PFSK-1 (cell line): ENCODE results near the gene UNCX.

Experiments used
- POLR2AphosphoS5 ChIP-seq: IDR thresholded peaks from 2 replicates; pipeline ENCODE4 v1.6.1; 2012; ENCODE audit warnings: low read depth, mild to moderate bottlenecking, control low read depth, low read length, moderate library complexity
- TAF1 ChIP-seq: IDR thresholded peaks from 2 replicates; pipeline ENCODE4 v1.6.1; 2012; ENCODE audit warnings: low read length, control low read depth, borderline replicate concordance; ENCODE audit not compliant: insufficient read depth
- TF ChIP-seq, protein P1 (sequence below), 2 experiments: IDR thresholded peaks; 2 replicates each; pipeline versions ENCODE4 v1.6.1 to v1.8.0; 2011 to 2012; ENCODE audit warnings: low read depth in 2 of 2, low read length in 2 of 2, control low read depth in 1 of 2, inconsistent platforms in 1 of 2, mild to moderate bottlenecking in 1 of 2, moderate library complexity in 1 of 2; ENCODE audit not compliant: insufficient read depth in 1 of 2

DNA sequence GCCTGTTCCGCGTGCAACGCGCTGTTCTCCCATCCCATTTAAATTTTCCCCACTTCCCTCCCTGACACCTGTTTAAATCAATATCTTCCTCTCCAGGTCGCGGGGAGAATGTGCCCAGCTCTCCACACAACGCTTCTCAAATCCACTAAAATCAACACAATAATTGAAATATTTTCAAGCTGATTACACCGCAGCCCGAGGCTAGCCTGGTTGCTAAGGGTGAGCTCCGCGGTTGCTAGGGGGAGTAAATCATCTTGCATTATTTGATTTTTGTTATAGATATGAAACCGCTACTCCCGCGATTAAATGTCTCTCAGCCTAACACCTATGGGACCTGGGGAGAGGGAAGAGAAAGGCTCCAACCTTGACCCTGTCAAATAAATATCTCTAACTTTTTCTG, 36.2 kb downstream of the UNCX start:
- TF ChIP-seq POLR2AphosphoS5: no peak
- TF ChIP-seq, protein P1, sequence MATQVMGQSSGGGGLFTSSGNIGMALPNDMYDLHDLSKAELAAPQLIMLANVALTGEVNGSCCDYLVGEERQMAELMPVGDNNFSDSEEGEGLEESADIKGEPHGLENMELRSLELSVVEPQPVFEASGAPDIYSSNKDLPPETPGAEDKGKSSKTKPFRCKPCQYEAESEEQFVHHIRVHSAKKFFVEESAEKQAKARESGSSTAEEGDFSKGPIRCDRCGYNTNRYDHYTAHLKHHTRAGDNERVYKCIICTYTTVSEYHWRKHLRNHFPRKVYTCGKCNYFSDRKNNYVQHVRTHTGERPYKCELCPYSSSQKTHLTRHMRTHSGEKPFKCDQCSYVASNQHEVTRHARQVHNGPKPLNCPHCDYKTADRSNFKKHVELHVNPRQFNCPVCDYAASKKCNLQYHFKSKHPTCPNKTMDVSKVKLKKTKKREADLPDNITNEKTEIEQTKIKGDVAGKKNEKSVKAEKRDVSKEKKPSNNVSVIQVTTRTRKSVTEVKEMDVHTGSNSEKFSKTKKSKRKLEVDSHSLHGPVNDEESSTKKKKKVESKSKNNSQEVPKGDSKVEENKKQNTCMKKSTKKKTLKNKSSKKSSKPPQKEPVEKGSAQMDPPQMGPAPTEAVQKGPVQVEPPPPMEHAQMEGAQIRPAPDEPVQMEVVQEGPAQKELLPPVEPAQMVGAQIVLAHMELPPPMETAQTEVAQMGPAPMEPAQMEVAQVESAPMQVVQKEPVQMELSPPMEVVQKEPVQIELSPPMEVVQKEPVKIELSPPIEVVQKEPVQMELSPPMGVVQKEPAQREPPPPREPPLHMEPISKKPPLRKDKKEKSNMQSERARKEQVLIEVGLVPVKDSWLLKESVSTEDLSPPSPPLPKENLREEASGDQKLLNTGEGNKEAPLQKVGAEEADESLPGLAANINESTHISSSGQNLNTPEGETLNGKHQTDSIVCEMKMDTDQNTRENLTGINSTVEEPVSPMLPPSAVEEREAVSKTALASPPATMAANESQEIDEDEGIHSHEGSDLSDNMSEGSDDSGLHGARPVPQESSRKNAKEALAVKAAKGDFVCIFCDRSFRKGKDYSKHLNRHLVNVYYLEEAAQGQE (IDR thresholded peaks at IDR 0.05; ENCODE audit: insufficient read depth in 1 of 2, low read depth in 2 of 2, low read length in 2 of 2): no peak
- no peak for TF ChIP-seq TAF1
